Muscle layer of colon (tissue), 2 donors: Measurements from ENCODE around the gene TRAPPC8.
"Not testable (repeated sequence)": the region's sequence is repeated elsewhere in the genome, so short reads cannot be mapped to it uniquely, and the experiment has no call there.

ENCODE experiments used
- H3K27ac ChIP-seq: one replicate; pipeline ENCODE4 v1.7.0; 2013; ENCODE audit warnings: low read depth, mild to moderate bottlenecking, low read length, moderate library complexity
- H3K27me3 ChIP-seq, 2 donors: one replicate each; pipeline ENCODE4 v1.7.0; 2013; ENCODE audit warnings: low read length in 2 of 2, mild to moderate bottlenecking in 2 of 2; ENCODE audit not compliant: insufficient read depth in 2 of 2, control insufficient read depth in 1 of 2
- H3K36me3 ChIP-seq: one replicate; pipeline ENCODE4 v1.7.0; 2013; ENCODE audit warnings: mild to moderate bottlenecking, low read length; ENCODE audit not compliant: insufficient read depth
- H3K4me1 ChIP-seq: one replicate; pipeline ENCODE4 v1.7.0; 2013; ENCODE audit warnings: mild to moderate bottlenecking, low read length; ENCODE audit not compliant: insufficient read depth
- H3K4me3 ChIP-seq, 2 donors: one replicate each; pipeline ENCODE4 v1.7.0; 2013; ENCODE audit warnings: low read length in 2 of 2, low read depth in 1 of 2, mild to moderate bottlenecking in 1 of 2, moderate library complexity in 1 of 2
- H3K9ac ChIP-seq: one replicate; pipeline ENCODE4 v1.7.0; 2013; ENCODE audit warnings: low read length
- H3K9me3 ChIP-seq: one replicate; pipeline ENCODE4 v1.7.0; 2013; ENCODE audit warnings: mild to moderate bottlenecking, low read length
- donor health status: abdominal sarcoma.
- donor health status: Adenocarcinoma of cecum.

TRAPPC8 gene

GRCh38 chr18:31965316-31965970 lies 22.5 kb upstream of the TRAPPC8 start:
- Histone ChIP-seq H3K9me3 (no peaks in the 10 kb centered on the region), H3K4me3 (no peak overlapping the region), H3K4me1 (no peaks in the 10 kb centered on the region), H3K27ac (no peak overlapping the region), H3K36me3 (no peaks in the 10 kb centered on the region), H3K9ac (no peak overlapping the region), H3K27me3 (no peaks in the 10 kb centered on the region)

- no peaks in the 10 kb centered on the region for H3K36me3 ChIP-seq
- no peaks in the 10 kb centered on the region for H3K27me3 ChIP-seq
Observed at GRCh38 chr18:31957728-31958127, 14.8 kb upstream of the TRAPPC8 start.

GRCh38 chr18:31954349-31954748 lies 11.4 kb upstream of the TRAPPC8 start:
- no peaks in the 10 kb centered on the region for H3K27me3 ChIP-seq
- H3K27ac ChIP-seq = no peak overlapping the region
- H3K9me3 ChIP-seq = no peaks in the 10 kb centered on the region
- H3K36me3 ChIP-seq = no peaks in the 10 kb centered on the region
- H3K4me1 ChIP-seq = no peaks in the 10 kb centered on the region
- no peak overlapping the region for H3K9ac ChIP-seq
- no peak overlapping the region for H3K4me3 ChIP-seq

More at GRCh38 chr18:31957728-31958127, 14.8 kb upstream of the TRAPPC8 start:
- Histone ChIP-seq H3K27ac (no peak overlapping the region), H3K4me3 (no peak overlapping the region), H3K9me3 (no peaks in the 10 kb centered on the region), H3K9ac (no peak overlapping the region), H3K4me1 (no peaks in the 10 kb centered on the region)

GRCh38 chr18:31953699-31954098 lies 10.8 kb upstream of the TRAPPC8 start:
- not testable (repeated sequence) for H3K27ac ChIP-seq, H3K9me3 ChIP-seq, H3K27me3 ChIP-seq, H3K4me3 ChIP-seq, H3K4me1 ChIP-seq, H3K9ac ChIP-seq, H3K36me3 ChIP-seq

- H3K4me1 ChIP-seq = no peaks in the 10 kb centered on the region
- H3K36me3 ChIP-seq = no peaks in the 10 kb centered on the region
- no peak overlapping the region for H3K4me3 ChIP-seq
- no peaks in the 10 kb centered on the region for H3K9me3 ChIP-seq
- H3K27me3 ChIP-seq = no peaks in the 10 kb centered on the region
- no peak overlapping the region for H3K27ac ChIP-seq
- H3K9ac ChIP-seq = no peak overlapping the region
Observed at GRCh38 chr18:31952223-31952622, 9.3 kb upstream of the TRAPPC8 start.

GRCh38 chr18:31950583-31950982 lies 7.7 kb upstream of the TRAPPC8 start:
- no peaks in the 10 kb centered on the region for H3K4me1 ChIP-seq
- no peaks in the 10 kb centered on the region for H3K27me3 ChIP-seq
- no peak overlapping the region for H3K4me3 ChIP-seq
- H3K9ac ChIP-seq = no peak overlapping the region
- no peak overlapping the region for H3K27ac ChIP-seq
- no peaks in the 10 kb centered on the region for H3K9me3 ChIP-seq
- no peaks in the 10 kb centered on the region for H3K36me3 ChIP-seq

GRCh38 chr18:31948349-31948748 lies 5.4 kb upstream of the TRAPPC8 start:
- not testable (repeated sequence) for H3K9ac ChIP-seq, H3K27me3 ChIP-seq, H3K36me3 ChIP-seq, H3K9me3 ChIP-seq, H3K4me3 ChIP-seq, H3K4me1 ChIP-seq, H3K27ac ChIP-seq

- no peaks in the 10 kb centered on the region for H3K9me3 ChIP-seq
- H3K36me3 ChIP-seq = no peaks in the 10 kb centered on the region
- no peaks in the 10 kb centered on the region for H3K27me3 ChIP-seq
- peaks cover 15% of the 10 kb centered on the region for H3K4me1 ChIP-seq
- no peak overlapping the region for H3K9ac ChIP-seq
- H3K27ac ChIP-seq = no peak overlapping the region
- H3K4me3 ChIP-seq = no peak overlapping the region
Observed at GRCh38 chr18:31946305-31947046, 3.5 kb upstream of the TRAPPC8 start.

- Histone ChIP-seq H3K27ac (peak overlapping the region; percentile 54), H3K9ac (no peak overlapping the region)
Observed at GRCh38 chr18:31943878-31944816, 1.2 kb upstream of the TRAPPC8 start.

GRCh38 chr18:31942291-31942998 lies 483 bp downstream of the TRAPPC8 start:
- H3K27ac ChIP-seq = peak overlapping the region; percentile 96
- H3K4me3 ChIP-seq = peak overlapping the region; percentile 97 to 98
- no peaks in the 10 kb centered on the region for H3K9me3 ChIP-seq
- H3K27me3 ChIP-seq = no peaks in the 10 kb centered on the region
- H3K4me1 ChIP-seq = peaks cover 17% of the 10 kb centered on the region
- no peaks in the 10 kb centered on the region for H3K36me3 ChIP-seq
- peak overlapping the region; percentile 66 for H3K9ac ChIP-seq

More at GRCh38 chr18:31943878-31944816, 1.2 kb upstream of the TRAPPC8 start:
- Histone ChIP-seq H3K36me3 (no peaks in the 10 kb centered on the region), H3K4me3 (peak overlapping the region; percentile 47 to 73), H3K9me3 (no peaks in the 10 kb centered on the region), H3K4me1 (peaks cover 17% of the 10 kb centered on the region), H3K27me3 (no peaks in the 10 kb centered on the region)
